CD4-positive, CD25-positive, alpha-beta regulatory T cell (primary cell): ENCODE data around the gene COX5B. TPM values are rescaled to one million over a fixed set of nuclear protein-coding genes. Genes with fewer than 3 reads are reported as not detected.
"Not testable (repeated sequence)": the region's sequence is repeated elsewhere in the genome, so short reads cannot be mapped to it uniquely, and the experiment has no call there.

ENCODE experiments used
- ATAC-seq, 2 donors: fragments of 150-1000 bp; cut with Tn5 transposase; one replicate each; pipeline ENCODE4 v1.10.0; 2021; ENCODE audit warnings: low read depth in 2 of 2, moderate number of reproducible peaks in 2 of 2, moderate library complexity in 1 of 2
- DNase-seq, 3 donors: peaks; one replicate each; pipeline versions ENCODE4 v3.0.0 to v3.0.0-alpha.2; 2012 to 2022; ENCODE audit warnings: mixed read lengths in 1 of 3
- H3K27ac ChIP-seq: one replicate; pipeline ENCODE4 v1.7.0; 2013; ENCODE audit warnings: mild to moderate bottlenecking, low read length; ENCODE audit not compliant: insufficient read depth, poor library complexity, severe bottlenecking
- H3K27me3 ChIP-seq: one replicate; pipeline ENCODE4 v1.7.0; 2013; ENCODE audit warnings: low read length; ENCODE audit not compliant: control insufficient read depth, insufficient read depth
- H3K36me3 ChIP-seq: one replicate; pipeline ENCODE4 v1.7.0; 2013; ENCODE audit warnings: mild to moderate bottlenecking, low read length, moderate library complexity; ENCODE audit not compliant: control insufficient read depth, insufficient read depth
- H3K4me1 ChIP-seq: 2 replicates; pipeline ENCODE4 v1.7.0; 2013; ENCODE audit warnings: mild to moderate bottlenecking, low read length; ENCODE audit not compliant: insufficient read depth, control insufficient read depth, poor library complexity, severe bottlenecking
- H3K4me3 ChIP-seq: one replicate; pipeline ENCODE4 v1.7.0; 2013; ENCODE audit warnings: low read depth, mild to moderate bottlenecking, low read length, moderate library complexity
- H3K9me3 ChIP-seq, 2 experiments: 1 replicate in 1 of 2; 2 replicates in 1 of 2; pipeline ENCODE4 v1.7.0; 2013; ENCODE audit warnings: low read length in 2 of 2, mild to moderate bottlenecking in 1 of 2, moderate library complexity in 1 of 2; ENCODE audit not compliant: control insufficient read depth in 2 of 2
- H3K27ac Mint-ChIP-seq, 3 donors: one replicate each; pipeline ENCODE4 v1.8.0; 2020 to 2022; ENCODE audit warnings: mild to moderate bottlenecking in 3 of 3, mixed read lengths in 3 of 3, moderate library complexity in 2 of 3
- H3K27me3 Mint-ChIP-seq: one replicate; pipeline ENCODE4 v1.8.0; 2022; ENCODE audit warnings: mild to moderate bottlenecking, mixed read lengths
- H3K36me3 Mint-ChIP-seq: one replicate; pipeline ENCODE4 v1.8.0; 2020; ENCODE audit warnings: mixed read lengths
- H3K4me1 Mint-ChIP-seq, 4 donors: one replicate each; pipeline ENCODE4 v1.8.0; 2020 to 2022; ENCODE audit warnings: mixed read lengths in 4 of 4, mild to moderate bottlenecking in 1 of 4
- H3K4me3 Mint-ChIP-seq, 4 donors: one replicate each; pipeline ENCODE4 v1.8.0; 2020 to 2022; ENCODE audit warnings: mild to moderate bottlenecking in 4 of 4, mixed read lengths in 4 of 4, moderate library complexity in 3 of 4
- H3K9me3 Mint-ChIP-seq, 7 donors: one replicate each; pipeline ENCODE4 v1.8.0; 2020 to 2022; ENCODE audit warnings: mixed read lengths in 7 of 7, mild to moderate bottlenecking in 3 of 7, moderate library complexity in 2 of 7
- polyA plus RNA-seq, 4 donors: library from polyadenylated mRNA; unstranded; fragments of 300-500 nt; fragmentation: Illumina TruSeq; gene quantifications; one replicate each; pipeline ENCODE4 v1.2.3, GENCODE V29; 2021
- total RNA-seq: library from RNA; stranded (reverse); gene quantifications from one replicate; pipeline ENCODE4 v1.2.3, GENCODE V29; 2022

COX5B gene
- total and polyA plus RNA-seq, 5 donors from 2014 or later: 147 to 538 (median 402) TPM

DNA sequence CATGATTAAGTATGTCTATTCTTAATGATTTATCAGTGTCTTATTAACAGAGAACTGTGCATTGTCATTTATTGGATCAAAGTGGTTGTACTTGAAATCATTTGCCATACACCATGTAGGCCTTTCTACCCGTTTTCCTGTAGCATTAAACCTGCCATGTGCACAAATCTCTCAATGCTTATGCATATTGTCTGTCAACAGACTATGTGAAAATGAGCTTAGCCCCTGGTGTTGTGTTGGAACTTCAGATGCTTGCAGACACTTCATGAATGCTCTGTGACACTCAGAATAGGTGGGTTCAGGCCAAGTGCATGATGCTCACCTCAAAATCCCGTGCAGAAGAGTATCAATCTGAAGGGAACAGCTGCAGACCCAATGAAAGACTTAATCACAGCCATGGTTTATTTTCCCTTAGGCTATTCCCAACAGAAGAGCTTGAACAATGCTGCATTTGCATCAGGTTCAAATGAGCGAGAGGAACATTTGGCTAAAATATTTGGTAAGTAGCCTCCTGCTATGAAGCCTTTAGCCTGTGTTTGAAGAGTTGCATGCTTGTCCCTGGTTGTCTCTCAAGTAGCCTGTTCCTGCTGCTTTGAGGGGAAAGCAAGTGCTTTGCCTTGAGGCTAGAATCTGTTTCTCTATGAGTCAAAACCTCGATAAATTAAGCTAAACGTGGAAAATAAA, 29.7 kb downstream of the COX5B start:
- H3K4me1 Mint-ChIP-seq: peaks cover 0 to 4% (median under 1%) of the 10 kb centered on the region in 4 donors
- no peak overlapping the region for H3K27ac ChIP-seq
- H3K27ac Mint-ChIP-seq: no peak overlapping the region
- H3K9me3 ChIP-seq: no peaks in the 10 kb centered on the region
- ATAC-seq (no peak), DNase-seq (no peak)
- no peak overlapping the region for H3K4me3 ChIP-seq
- no peaks in the 10 kb centered on the region for H3K4me1 ChIP-seq
- no peaks in the 10 kb centered on the region for H3K27me3 Mint-ChIP-seq
- no peaks in the 10 kb centered on the region for H3K27me3 ChIP-seq
- no peak overlapping the region for H3K4me3 Mint-ChIP-seq
- no peaks in the 10 kb centered on the region for H3K36me3 ChIP-seq
- H3K36me3 Mint-ChIP-seq: peaks cover 5% of the 10 kb centered on the region
- H3K9me3 Mint-ChIP-seq: no peaks in the 10 kb centered on the region

DNA sequence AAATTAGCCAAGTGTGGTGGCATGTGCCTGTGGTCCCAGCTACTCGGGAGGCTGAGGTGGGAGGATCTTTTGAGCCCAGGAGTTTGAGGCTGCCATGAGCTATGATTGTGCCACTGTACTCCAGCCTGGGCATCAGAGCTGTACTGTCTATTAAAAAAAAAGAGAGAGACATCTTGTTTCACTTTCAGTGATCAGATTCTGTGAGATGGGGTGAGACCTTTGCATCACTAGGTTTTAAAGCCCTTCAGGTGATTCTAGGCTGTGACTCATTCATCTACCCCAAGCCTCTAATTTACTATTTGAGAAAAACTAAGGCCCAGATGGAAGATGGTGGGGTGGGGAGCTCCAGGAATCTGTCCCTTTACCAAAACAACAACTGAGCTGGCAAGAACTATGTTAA, 30.8 kb downstream of the COX5B start:
- peaks cover 5% of the 10 kb centered on the region for H3K36me3 Mint-ChIP-seq
- Histone ChIP-seq H3K9me3 (no peaks in the 10 kb centered on the region), H3K36me3 (no peaks in the 10 kb centered on the region), H3K4me3 (no peak overlapping the region), H3K27ac (no peak overlapping the region), H3K4me1 (no peaks in the 10 kb centered on the region), H3K27me3 (no peaks in the 10 kb centered on the region)
- H3K9me3 Mint-ChIP-seq: peaks cover 0 to 1% (median 0%) of the 10 kb centered on the region in 7 donors
- H3K27ac Mint-ChIP-seq: no peak overlapping the region
- DNase-seq (peak in 1 of 3 donors; percentile 50), ATAC-seq (no peak)
- H3K27me3 Mint-ChIP-seq: no peaks in the 10 kb centered on the region
- H3K4me1 Mint-ChIP-seq: peaks cover 0 to 5% (median 2%) of the 10 kb centered on the region in 4 donors
- no peak overlapping the region for H3K4me3 Mint-ChIP-seq

DNA sequence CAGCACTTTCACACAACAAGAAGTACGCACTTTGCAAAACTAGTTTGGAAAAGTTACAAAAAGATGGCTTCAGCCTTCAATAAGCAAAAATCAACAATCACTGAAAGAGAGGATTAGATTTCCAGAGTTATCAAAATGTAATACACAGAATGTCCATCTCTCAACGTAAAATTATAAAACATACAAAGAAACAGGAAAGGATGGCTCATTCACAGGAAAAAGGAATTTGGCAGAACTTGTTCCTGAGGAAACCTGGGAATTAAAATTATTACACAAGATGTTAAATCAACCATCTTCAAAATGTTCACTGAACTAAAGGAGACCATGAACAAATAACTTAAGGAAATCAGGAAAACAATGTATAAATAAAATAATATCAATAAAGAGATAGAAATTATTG, 31.6 kb downstream of the COX5B start:
- Mint-ChIP-seq H3K27ac (no peak overlapping the region), H3K36me3 (peaks cover 5% of the 10 kb centered on the region), H3K9me3 (peaks cover 0 to 1% (median 0%) of the 10 kb centered on the region in 7 donors), H3K27me3 (peaks cover 4% of the 10 kb centered on the region), H3K4me1 (peaks cover 0 to 5% (median 2%) of the 10 kb centered on the region in 4 donors), H3K4me3 (no peak overlapping the region)
- no peak overlapping the region for H3K4me3 ChIP-seq
- no peak for DNase-seq
- H3K27me3 ChIP-seq: no peaks in the 10 kb centered on the region
- no peak for ATAC-seq
- H3K4me1 ChIP-seq: no peaks in the 10 kb centered on the region
- H3K27ac ChIP-seq: no peak overlapping the region
- no peaks in the 10 kb centered on the region for H3K36me3 ChIP-seq
- H3K9me3 ChIP-seq: no peaks in the 10 kb centered on the region

DNA sequence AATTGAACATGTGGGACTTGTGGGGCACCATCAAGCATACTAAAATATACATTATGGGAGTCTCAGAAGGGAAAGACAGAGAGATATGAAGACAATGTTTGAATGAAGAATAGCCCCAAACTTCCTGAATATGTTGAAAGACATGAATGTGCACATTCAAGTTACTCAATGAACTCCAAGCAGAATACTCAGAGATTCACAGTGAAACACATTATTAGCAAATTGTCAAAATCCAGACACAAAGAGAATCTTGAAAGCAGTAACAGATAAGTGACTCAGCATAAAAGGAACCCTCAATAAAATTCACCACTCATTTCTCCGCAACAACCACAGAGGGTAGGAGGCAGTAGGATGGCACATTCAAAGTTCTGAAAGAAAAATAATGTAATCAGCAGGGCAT, 32.4 kb downstream of the COX5B start:
- H3K36me3 Mint-ChIP-seq: peaks cover 5% of the 10 kb centered on the region
- ATAC-seq (no peak), DNase-seq (no peak)
- H3K4me1 Mint-ChIP-seq: peaks cover 0 to 5% (median 2%) of the 10 kb centered on the region in 4 donors
- Histone ChIP-seq H3K4me1 (no peaks in the 10 kb centered on the region), H3K9me3 (no peaks in the 10 kb centered on the region), H3K36me3 (no peaks in the 10 kb centered on the region), H3K27ac (no peak overlapping the region), H3K4me3 (no peak overlapping the region), H3K27me3 (no peaks in the 10 kb centered on the region)
- no peak overlapping the region for H3K4me3 Mint-ChIP-seq
- H3K27me3 Mint-ChIP-seq: peaks cover 6% of the 10 kb centered on the region
- H3K27ac Mint-ChIP-seq: peak overlapping the region in 1 of 3 donors; percentile 6
- peaks cover 0 to 1% (median 0%) of the 10 kb centered on the region in 7 donors for H3K9me3 Mint-ChIP-seq

DNA sequence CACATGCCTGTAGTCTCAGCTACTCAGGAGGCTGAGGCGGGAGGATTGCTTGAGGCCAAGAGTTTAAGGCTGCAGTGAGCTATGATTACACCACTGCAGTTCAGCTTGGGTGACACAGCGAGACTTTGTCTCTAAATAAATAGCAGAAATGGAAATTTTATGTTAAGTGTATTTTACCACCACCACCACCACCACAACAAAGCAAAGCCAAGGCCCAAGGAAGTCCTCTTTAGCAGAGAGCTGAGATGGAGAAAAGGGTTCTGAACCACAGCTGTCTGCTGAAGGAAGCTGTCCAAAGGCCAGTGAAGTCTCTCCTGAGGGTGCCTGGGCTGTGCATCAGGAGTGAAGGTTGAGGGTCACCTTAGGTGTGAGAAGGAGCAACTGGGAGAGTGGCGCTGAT, 41.4 kb downstream of the COX5B start:
- not testable (repeated sequence) for H3K4me1 ChIP-seq, H3K9me3 ChIP-seq, H3K27ac ChIP-seq, H3K27me3 ChIP-seq, H3K36me3 ChIP-seq, H3K36me3 Mint-ChIP-seq, ATAC-seq, H3K9me3 Mint-ChIP-seq, H3K4me3 ChIP-seq, H3K4me3 Mint-ChIP-seq, H3K27ac Mint-ChIP-seq, H3K27me3 Mint-ChIP-seq
- DNase-seq: peak in 1 of 3 donors; percentile 52
- peaks cover 5 to 16% (median 11%) of the 10 kb centered on the region in 4 donors for H3K4me1 Mint-ChIP-seq

DNA sequence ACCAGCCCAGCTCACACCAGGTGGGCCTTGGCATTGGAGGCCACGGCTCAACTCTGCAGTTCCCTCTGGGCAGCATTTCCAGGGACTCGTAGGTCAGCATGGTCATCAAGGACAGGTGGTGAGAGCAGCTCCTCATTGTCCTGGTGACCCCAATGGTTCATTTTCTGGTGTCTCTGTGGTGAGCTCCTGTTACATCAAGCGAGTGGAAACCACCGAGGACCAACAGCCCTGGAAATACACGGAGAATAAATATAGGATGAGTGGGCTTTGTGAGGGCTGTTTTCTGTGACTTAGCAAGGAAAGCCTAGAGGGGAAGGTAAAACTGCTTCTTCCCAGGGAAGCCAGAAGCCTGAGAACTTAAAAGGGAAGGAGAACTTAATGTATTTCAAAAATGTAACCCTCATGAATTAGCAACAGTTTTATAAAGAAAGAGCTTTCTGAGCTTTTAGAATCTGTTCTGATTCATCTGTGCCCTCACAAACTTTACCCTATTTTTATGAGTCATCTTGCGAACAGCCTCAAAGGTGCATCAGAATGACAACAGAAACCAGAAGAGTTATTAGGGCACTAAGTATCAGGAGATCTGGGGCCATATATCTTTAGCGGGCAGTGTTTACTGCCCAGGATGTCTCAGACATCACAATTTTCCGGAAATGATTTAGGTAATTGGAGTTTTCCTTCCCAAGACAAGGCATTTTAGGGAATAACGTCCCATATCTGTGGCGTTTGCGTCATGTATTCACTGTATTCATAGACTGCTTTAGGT, 42.4 kb downstream of the COX5B start:
- Mint-ChIP-seq H3K4me1 (peaks cover 5 to 16% (median 13%) of the 10 kb centered on the region in 4 donors), H3K27me3 (no peaks in the 10 kb centered on the region), H3K27ac (peak overlapping the region; percentile 2 to 74 (median 60)), H3K36me3 (no peaks in the 10 kb centered on the region), H3K4me3 (peak overlapping the region in 1 of 4 donors; percentile 68), H3K9me3 (no peaks in the 10 kb centered on the region)
- Histone ChIP-seq H3K36me3 (no peaks in the 10 kb centered on the region), H3K27me3 (no peaks in the 10 kb centered on the region), H3K4me1 (peaks cover 3% of the 10 kb centered on the region), H3K4me3 (peak overlapping the region; percentile 37), H3K27ac (peak overlapping the region; percentile 35), H3K9me3 (no peaks in the 10 kb centered on the region)
- DNase-seq: peak in 1 of 3 donors; percentile 70
- ATAC-seq: peak; percentile 71 to 74

DNA sequence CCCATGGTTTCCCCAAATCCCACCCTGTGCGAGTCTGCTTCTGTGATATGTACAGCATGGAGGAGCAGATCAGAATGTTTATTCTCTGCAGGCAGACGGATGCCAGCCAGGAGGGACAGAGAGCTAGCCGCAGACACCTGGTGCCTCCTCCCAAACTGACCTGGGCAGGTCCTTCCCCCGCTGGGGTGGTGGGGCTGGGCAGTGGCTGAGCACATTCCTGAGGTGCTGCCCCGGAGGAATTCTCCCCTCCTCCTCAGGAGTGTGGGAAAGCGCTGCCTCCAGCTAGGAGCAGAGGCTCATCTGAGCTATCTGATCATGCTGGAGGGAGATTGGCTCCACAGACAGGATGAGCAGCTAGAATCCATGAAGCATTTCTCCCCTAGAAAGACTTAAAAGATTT, 45.3 kb downstream of the COX5B start:
- Histone ChIP-seq H3K4me3 (no peak overlapping the region), H3K9me3 (no peaks in the 10 kb centered on the region), H3K27me3 (no peaks in the 10 kb centered on the region), H3K36me3 (no peaks in the 10 kb centered on the region), H3K4me1 (peaks cover 3% of the 10 kb centered on the region), H3K27ac (no peak overlapping the region)
- no peak for DNase-seq
- no peak for ATAC-seq
- no peaks in the 10 kb centered on the region for H3K36me3 Mint-ChIP-seq
- H3K27ac Mint-ChIP-seq: no peak overlapping the region
- H3K4me1 Mint-ChIP-seq: peaks cover 5 to 24% (median 15%) of the 10 kb centered on the region in 4 donors
- H3K9me3 Mint-ChIP-seq: no peaks in the 10 kb centered on the region
- no peak overlapping the region for H3K4me3 Mint-ChIP-seq
- H3K27me3 Mint-ChIP-seq: peaks cover 4% of the 10 kb centered on the region
